Measurements from ENCODE around the gene GNA12. TPM values are rescaled to one million over a fixed set of nuclear protein-coding genes. Genes with fewer than 3 reads are reported as not detected.
A peak's percentile ranks its signal among the peaks of the same experiment; 100 is the strongest.
"Not testable (repeated sequence)": the region's sequence is repeated elsewhere in the genome, so short reads cannot be mapped to it uniquely, and the experiment has no call there.

The GNA12 gene
- total RNA-seq, 4 donors from 2014 or later: 11.0 to 68.5 (median 20.4) TPM

- H3K4me1 ChIP-seq: peaks cover 0 to 3% (median 0%) of the 10 kb centered on the region in 4 donors
- no peaks in the 10 kb centered on the region for H3K9me3 ChIP-seq
- H3K36me3 ChIP-seq: peaks cover 0 to 6% (median 0%) of the 10 kb centered on the region in 3 donors
- H3K27me3 ChIP-seq: no peaks in the 10 kb centered on the region
- no peak for TF ChIP-seq CTCF (IDR thresholded peaks at IDR 0.05)
- no peak for TF ChIP-seq POLR2A (IDR thresholded peaks at IDR 0.05)
- peak in 1 of 3 donors; percentile 38 for DNase-seq
- H3K27ac ChIP-seq: no peak overlapping the region
- H3K4me3 ChIP-seq: no peak overlapping the region
Observed at GRCh38 chr7:2724453-2725177, 119.5 kb downstream of the GNA12 start.

GRCh38 chr7:2724036-2724435, 120.1 kb downstream of the GNA12 start:
- not testable (repeated sequence) for H3K27me3 ChIP-seq, H3K4me1 ChIP-seq, H3K36me3 ChIP-seq, H3K4me3 ChIP-seq, H3K27ac ChIP-seq, H3K9me3 ChIP-seq
- peak in 1 of 3 donors; percentile 39 for DNase-seq

- Histone ChIP-seq H3K4me1 (peaks cover 0 to 3% (median under 1%) of the 10 kb centered on the region in 4 donors), H3K36me3 (peaks cover 0 to 6% (median 0%) of the 10 kb centered on the region in 3 donors), H3K9me3 (no peaks in the 10 kb centered on the region), H3K27ac (no peak overlapping the region), H3K4me3 (no peak overlapping the region), H3K27me3 (no peaks in the 10 kb centered on the region)
- TF ChIP-seq CTCF (IDR thresholded peaks at IDR 0.05) (no peak), POLR2A (IDR thresholded peaks at IDR 0.05) (no peak)
- peak in 1 of 3 donors; percentile 40 for DNase-seq
Observed at GRCh38 chr7:2723138-2723850, 120.8 kb downstream of the GNA12 start.

- Histone ChIP-seq H3K4me3 (no peak overlapping the region), H3K27ac (no peak overlapping the region), H3K36me3 (peaks cover 0 to 6% (median 0%) of the 10 kb centered on the region in 3 donors), H3K9me3 (no peaks in the 10 kb centered on the region), H3K27me3 (no peaks in the 10 kb centered on the region), H3K4me1 (peaks cover 0 to 8% (median 2%) of the 10 kb centered on the region in 4 donors)
- TF ChIP-seq POLR2A (IDR thresholded peaks at IDR 0.05) (no peak), CTCF (IDR thresholded peaks at IDR 0.05) (no peak)
- peak in 1 of 3 donors; percentile 35 for DNase-seq
Observed at GRCh38 chr7:2722591-2722990, 121.5 kb downstream of the GNA12 start.

- Histone ChIP-seq H3K4me1 (peaks cover 0 to 16% (median 2%) of the 10 kb centered on the region in 4 donors), H3K27ac (no peak overlapping the region), H3K4me3 (no peak overlapping the region), H3K36me3 (peaks cover 0 to 6% (median 0%) of the 10 kb centered on the region in 3 donors), H3K9me3 (no peaks in the 10 kb centered on the region), H3K27me3 (no peaks in the 10 kb centered on the region)
- DNase-seq: no peak
- TF ChIP-seq POLR2A (IDR thresholded peaks at IDR 0.05) (no peak), CTCF (IDR thresholded peaks at IDR 0.05) (no peak)
Observed at GRCh38 chr7:2721842-2722241, 122.3 kb downstream of the GNA12 start.

- TF ChIP-seq POLR2A (IDR thresholded peaks at IDR 0.05): no peak
- no peak for TF ChIP-seq CTCF (IDR thresholded peaks at IDR 0.05)
- Histone ChIP-seq H3K4me3 (no peak overlapping the region), H3K4me1 (peaks cover 0 to 21% (median 3%) of the 10 kb centered on the region in 4 donors), H3K36me3 (peaks cover 0 to 6% (median 0%) of the 10 kb centered on the region in 3 donors), H3K27me3 (no peaks in the 10 kb centered on the region), H3K9me3 (no peaks in the 10 kb centered on the region), H3K27ac (no peak overlapping the region)
- no peak for DNase-seq
Observed at GRCh38 chr7:2720024-2720423, 124.1 kb downstream of the GNA12 start.
